T-helper 2 cell treated with Interferon-gamma antibody and Interleukin-4, amounts not matched to agents 100 ng/mL and 5 ng/mL, for 36 hours (primary cell): ENCODE results near the gene GORASP2. TPM values are rescaled to one million over a fixed set of nuclear protein-coding genes. Genes with fewer than 3 reads are reported as not detected.

Experiments used
- intact Hi-C: fragments of 100-400 bp; cut with micrococcal nuclease; formaldehyde crosslinking; loops from one replicate; pipeline ENCODE4 v1.15.1; 2023
- total RNA-seq: library from RNA; stranded (reverse); gene quantifications from 2 replicates; pipeline ENCODE4 v1.2.3, GENCODE V29; 2022

Gene GORASP2
- total RNA-seq, 1 donor from 2014 or later: 78.8 TPM

- intact Hi-C loops: no loop called here
Observed at GRCh38 chr2:170922634-170923494, 6.2 kb upstream of the GORASP2 start.

GRCh38 chr2:170923799-170924198 is 5.3 kb upstream of the GORASP2 start:
- intact Hi-C loops: no loop called here

- intact Hi-C loops: loop anchor here (5.0 kb wide), 2 partner anchors 762 to 1632 kb away; partner anchors contain the start of genes DYNC1I2 and PDK1
Observed at GRCh38 chr2:170924969-170925368, 4.1 kb upstream of the GORASP2 start.

GRCh38 chr2:170925923-170926322 is 3.1 kb upstream of the GORASP2 start:
- intact Hi-C loops: loop anchor here (5.0 kb wide), 2 partner anchors 761 to 1631 kb away; partner anchors contain the start of genes DYNC1I2 and PDK1

- intact Hi-C loops: loop anchor here (5.0 kb wide), 2 partner anchors 760 to 1630 kb away; partner anchors contain the start of genes DYNC1I2 and PDK1
Observed at GRCh38 chr2:170926743-170927297, 2.2 kb upstream of the GORASP2 start.

GRCh38 chr2:170928036-170928823 is 823 bp upstream of the GORASP2 start:
- intact Hi-C loops: loop anchor here (1.0 to 5.0 kb wide), 7 partner anchors 49 to 1629 kb away; partner anchors contain the start of genes DYNC1I2, ERICH2, GAD1 and PDK1

GRCh38 chr2:170929686-170930050 is 615 bp downstream of the GORASP2 start:
- intact Hi-C loops: loop anchor here (1.0 to 5.0 kb wide), 9 partner anchors 44 to 1628 kb away; partner anchors contain the start of genes DCAF17, DYNC1I2, ERICH2 and GAD1

- intact Hi-C loops: no loop called here
Observed at GRCh38 chr2:170930131-170930990, 1.3 kb downstream of the GORASP2 start.

- intact Hi-C loops: no loop called here
Observed at GRCh38 chr2:170930991-170931266, 1.9 kb downstream of the GORASP2 start.

GRCh38 chr2:170932166-170932565 is 3.1 kb downstream of the GORASP2 start:
- intact Hi-C loops: no loop called here

- intact Hi-C loops: no loop called here
Observed at GRCh38 chr2:170932948-170933347, 3.9 kb downstream of the GORASP2 start.

- intact Hi-C loops: no loop called here
Observed at GRCh38 chr2:170937709-170938379, 8.8 kb downstream of the GORASP2 start.

GRCh38 chr2:170940066-170940465 is 11.0 kb downstream of the GORASP2 start:
- intact Hi-C loops: no loop called here

- intact Hi-C loops: no loop called here
Observed at GRCh38 chr2:170942615-170943014, 13.6 kb downstream of the GORASP2 start.

- intact Hi-C loops: no loop called here
Observed at GRCh38 chr2:170943041-170943440, 14.0 kb downstream of the GORASP2 start.

GRCh38 chr2:170943596-170943995 is 14.5 kb downstream of the GORASP2 start:
- intact Hi-C loops: no loop called here

GRCh38 chr2:170944545-170944944 is 15.5 kb downstream of the GORASP2 start:
- intact Hi-C loops: no loop called here

GRCh38 chr2:170949415-170949814 is 20.4 kb downstream of the GORASP2 start:
- intact Hi-C loops: no loop called here

GRCh38 chr2:170950221-170950761 is 21.2 kb downstream of the GORASP2 start:
- intact Hi-C loops: no loop called here

- intact Hi-C loops: no loop called here
Observed at GRCh38 chr2:170953941-170954340, 24.9 kb downstream of the GORASP2 start.
